SK-N-SH treated with all-trans-retinoic acid at 6 μM for 48 hours (cell line): Measurements from ENCODE around the gene NUDT1.

Experiments used
- ARNTL ChIP-seq: fragments of 450-650 bp; formaldehyde crosslinking; IDR thresholded peaks from 2 replicates; pipeline ENCODE4 v1.5.0; 2020; ENCODE audit warnings: low read depth, mild to moderate bottlenecking, moderate library complexity, borderline replicate concordance
- CSDC2 ChIP-seq: fragments of 250-450 bp; sonication (Bioruptor Pico); IDR thresholded peaks from 2 replicates; pipeline ENCODE4 v1.5.0; 2020; ENCODE audit warnings: mild to moderate bottlenecking, moderate library complexity
- GLIS3 ChIP-seq: fragments of 250-450 bp; sonication (Bioruptor Pico); IDR thresholded peaks from 2 replicates; pipeline ENCODE4 v1.5.0; 2020; ENCODE audit warnings: mild to moderate bottlenecking, moderate library complexity
- OSR1 ChIP-seq: fragments of 250-450 bp; sonication (Bioruptor Pico); IDR thresholded peaks from 2 replicates; pipeline ENCODE4 v1.8.0; 2022; ENCODE audit warnings: moderate library complexity, mild to moderate bottlenecking, inconsistent platforms
- PPARA ChIP-seq: fragments of 250-450 bp; sonication (Bioruptor Pico); IDR thresholded peaks from 2 replicates; pipeline ENCODE4 v1.5.0; 2020; ENCODE audit warnings: mild to moderate bottlenecking, borderline replicate concordance
- ZC3H10 ChIP-seq: fragments of 250-450 bp; sonication (Bioruptor Pico); IDR thresholded peaks from 2 replicates; pipeline ENCODE4 v1.5.1; 2021; ENCODE audit warnings: mild to moderate bottlenecking, moderate library complexity
- TF ChIP-seq, protein P1 (sequence below): fragments of 250-450 bp; sonication (Bioruptor Pico); IDR thresholded peaks from 2 replicates; pipeline ENCODE4 v1.5.1; 2020; ENCODE audit warnings: low read depth, mild to moderate bottlenecking, moderate library complexity

GRCh38 chr7:2199528-2199927 lies 42.5 kb upstream of the NUDT1 start:
- TF ChIP-seq ARNTL (CRISPR knock-in tag) (no peak), OSR1 (CRISPR knock-in tag) (no peak), CSDC2 (CRISPR knock-in tag) (no peak), GLIS3 (no peak), PPARA (CRISPR knock-in tag) (no peak), ZC3H10 (no peak)
- TF ChIP-seq, protein P1, sequence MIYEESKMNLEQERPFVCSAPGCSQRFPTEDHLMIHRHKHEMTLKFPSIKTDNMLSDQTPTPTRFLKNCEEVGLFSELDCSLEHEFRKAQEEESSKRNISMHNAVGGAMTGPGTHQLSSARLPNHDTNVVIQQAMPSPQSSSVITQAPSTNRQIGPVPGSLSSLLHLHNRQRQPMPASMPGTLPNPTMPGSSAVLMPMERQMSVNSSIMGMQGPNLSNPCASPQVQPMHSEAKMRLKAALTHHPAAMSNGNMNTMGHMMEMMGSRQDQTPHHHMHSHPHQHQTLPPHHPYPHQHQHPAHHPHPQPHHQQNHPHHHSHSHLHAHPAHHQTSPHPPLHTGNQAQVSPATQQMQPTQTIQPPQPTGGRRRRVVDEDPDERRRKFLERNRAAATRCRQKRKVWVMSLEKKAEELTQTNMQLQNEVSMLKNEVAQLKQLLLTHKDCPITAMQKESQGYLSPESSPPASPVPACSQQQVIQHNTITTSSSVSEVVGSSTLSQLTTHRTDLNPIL: no peak
